HepG2 (cell line): Measurements from ENCODE around the gene FLOT2. TPM values are rescaled to one million over a fixed set of nuclear protein-coding genes. Genes with fewer than 3 reads are reported as not detected.

ENCODE experiments used
- ATAC-seq: fragments of 200-7000 bp; cut with Tn5 transposase; 3 replicates; pipeline ENCODE4 v1.9.1; 2020; ENCODE audit warnings: mild to moderate bottlenecking, moderate library complexity
- BruUV-seq: library from RNA; stranded (reverse); fragments of 400-500 nt; replicated peaks from 2 replicates; lab custom pipeline; 2021; lab: Mats Ljungman, UMichigan
- CTCF ChIA-PET: fragments of 300-600 bp; formaldehyde crosslinking; extraction: SDS; loops from one replicate; lab custom pipeline; 2021; ENCODE audit warnings: low total read pairs, inconsistent platforms, low intra/inter-chr PET ratio; lab: Yijun Ruan, JAX
- POLR2A ChIA-PET: fragments of 350-600 bp; sonication (Branson Sonifier 250); formaldehyde crosslinking; loops from one replicate; lab custom pipeline; 2020; ENCODE audit warnings: antibody characterized with exemption, inconsistent platforms; lab: Yijun Ruan, JAX
- DNase-seq: peaks from one replicate; pipeline ENCODE4 v3.0.0-alpha.2; 2015; ENCODE audit warnings: low spot score
- FAIRE-seq: peaks from 3 replicates; lab custom pipeline; 2011; peaks lifted over from hg19 to GRCh38; lab: Jason Lieb, UNC
- H2AFZ ChIP-seq: one replicate; pipeline ENCODE4 v1.6.1; 2011; ENCODE audit warnings: low read length, inconsistent platforms
- H3K27ac ChIP-seq: fragments of 300-600 bp; 3 replicates; pipeline ENCODE4 v1.8.0; 2011; ENCODE audit warnings: mixed run types, mild to moderate bottlenecking, mixed read lengths, low read length, inconsistent platforms; ENCODE audit not compliant: insufficient read depth; ENCODE audit errors: extremely low read length
- H3K27me3 ChIP-seq, 2 experiments: fragments of 200-600 bp in 1 of 2; 2 replicates in 1 of 2; 3 replicates in 1 of 2; pipeline versions ENCODE4 v1.6.0 to v1.8.0; 2011; ENCODE audit warnings: low read length in 2 of 2, mild to moderate bottlenecking in 2 of 2, moderate library complexity in 2 of 2, inconsistent platforms in 1 of 2; ENCODE audit not compliant: insufficient read depth in 2 of 2, control insufficient read depth in 1 of 2
- H3K36me3 ChIP-seq, 2 experiments: fragments of 200-600 bp in 1 of 2; replicated peaks in 1 of 2; 2 replicates in 1 of 2; 3 replicates in 1 of 2; pipeline versions ENCODE4 v1.5.1 to v1.8.0; 2011; ENCODE audit warnings: low read length in 2 of 2, inconsistent platforms in 1 of 2; ENCODE audit not compliant: insufficient read depth in 2 of 2, control insufficient read depth in 1 of 2
- H3K4me1 ChIP-seq: 2 replicates; pipeline ENCODE4 v1.5.1; 2012; ENCODE audit warnings: low read length, inconsistent platforms; ENCODE audit not compliant: insufficient read depth
- H3K4me2 ChIP-seq: 2 replicates; pipeline ENCODE4 v1.6.0; 2011; ENCODE audit warnings: low read depth, low read length, inconsistent platforms
- H3K4me3 ChIP-seq, 3 experiments: fragments of 200-600 bp in 1 of 3; sonication (generic), shearing (Covaris generic) in 1 of 3; replicated peaks in 1 of 3; 2 replicates each; pipeline ENCODE4 v1.5.1; 2011 to 2016; ENCODE audit warnings: low read length in 3 of 3, inconsistent platforms in 2 of 3, low read depth in 2 of 3, mild to moderate bottlenecking in 2 of 3, control low read depth in 1 of 3, mixed read lengths in 1 of 3; ENCODE audit not compliant: insufficient read depth in 1 of 3
- H3K79me2 ChIP-seq: one replicate; pipeline ENCODE4 v1.6.1; 2011; ENCODE audit warnings: low read length, inconsistent platforms; ENCODE audit not compliant: insufficient read depth
- H3K9ac ChIP-seq: 2 replicates; pipeline ENCODE4 v1.6.0; 2011; ENCODE audit warnings: mild to moderate bottlenecking, low read depth, low read length, inconsistent platforms; ENCODE audit not compliant: insufficient read depth
- H3K9me3 ChIP-seq: 2 replicates; pipeline ENCODE4 v1.5.1; 2012; ENCODE audit warnings: mild to moderate bottlenecking, low read length
- H4K20me1 ChIP-seq: 2 replicates; pipeline ENCODE4 v1.6.0; 2011; ENCODE audit warnings: inconsistent platforms, mild to moderate bottlenecking, low read length, moderate library complexity; ENCODE audit not compliant: insufficient read depth
- HNRNPH1 ChIP-seq: fragments of 200-400 bp; formaldehyde crosslinking; optimal IDR thresholded peaks from 2 replicates; pipeline ENCODE3; 2017; ENCODE audit warnings: mild to moderate bottlenecking, low read depth, low read length
- KDM3A ChIP-seq: IDR thresholded peaks from 2 replicates; pipeline ENCODE4 v1.6.1; 2018; ENCODE audit warnings: low read depth, missing compliant biosample characterization
- POLR2G ChIP-seq: fragments of 200-400 bp; formaldehyde crosslinking; IDR thresholded peaks from 2 replicates; pipeline ENCODE4 v1.6.1; 2018; ENCODE audit warnings: mild to moderate bottlenecking, low read depth, low read length, moderate library complexity
- SAP130 ChIP-seq: IDR thresholded peaks from 2 replicates; pipeline ENCODE4 v1.6.1; 2016; ENCODE audit warnings: low read depth
- STAG1 ChIP-seq: sonication (generic); formaldehyde crosslinking; IDR thresholded peaks from 2 replicates; pipeline ENCODE4 v1.4.0; 2020; ENCODE audit warnings: missing genetic modification reagents
- TFE3 ChIP-seq: IDR thresholded peaks from 2 replicates; pipeline ENCODE4 v1.6.1; 2016
- ZBTB33 ChIP-seq: sonication (generic); formaldehyde crosslinking; IDR thresholded peaks from 2 replicates; pipeline ENCODE4 v1.4.0; 2020; ENCODE audit warnings: missing genetic modification reagents
- ZGPAT ChIP-seq: IDR thresholded peaks from 2 replicates; pipeline ENCODE4 v1.6.1; 2016; ENCODE audit warnings: mild to moderate bottlenecking
- ZNF17 ChIP-seq: sonication (generic); formaldehyde crosslinking; IDR thresholded peaks from 2 replicates; pipeline ENCODE4 v1.5.0; 2020; ENCODE audit warnings: mild to moderate bottlenecking, missing genetic modification reagents
- ZNF543 ChIP-seq: sonication (generic); formaldehyde crosslinking; IDR thresholded peaks from 2 replicates; pipeline ENCODE4 v1.4.0; 2020; ENCODE audit warnings: mild to moderate bottlenecking, missing genetic modification reagents
- ZNF580 ChIP-seq: IDR thresholded peaks from 2 replicates; pipeline ENCODE4 v1.6.1; 2016; ENCODE audit warnings: low read depth, borderline replicate concordance
- ZNF598 ChIP-seq: sonication (generic); formaldehyde crosslinking; IDR thresholded peaks from 2 replicates; pipeline ENCODE4 v1.5.1; 2020; ENCODE audit warnings: mild to moderate bottlenecking, missing genetic modification reagents, borderline replicate concordance
- WGBS: methylation state at CpG from one replicate; pipeline ENCODE4 v1.1.6; 2017; ENCODE audit warnings: low lambda C conversion rate; 5-methylcytosine and 5-hydroxymethylcytosine counted together
- in situ Hi-C: cut with HindIII; loops from 2 replicates; pipeline ENCODE4 v1.10.0; 2017; ENCODE audit warnings: low pct_unique_long_range_greater_than_20kb; ENCODE audit not compliant: extremely low pct_ligation_motif_present
- intact Hi-C: fragments of 100-400 bp; cut with micrococcal nuclease; formaldehyde crosslinking; loops from one replicate; pipeline ENCODE4 v1.10.0; 2022; ENCODE audit not compliant: unreplicated experiment
- polyA plus RNA-seq, 8 experiments: library from polyadenylated mRNA; depleted of rRNA in 3 of 8; stranded (reverse) in 7 of 8; unstranded in 1 of 8; fragments of >200 nt; fragmentation: Illumina TruSeq in 4 of 8; extraction: Trizol in 4 of 8; gene quantifications; 2 replicates each; pipeline versions ENCODE4 v1.2.1 to v1.2.3, GENCODE V29; 2011 to 2016; ENCODE audit warnings: low read depth in 4 of 8, missing spikeins in 1 of 8, mixed read lengths in 1 of 8; ENCODE audit not compliant: insufficient read depth in 1 of 8
- total RNA-seq, 5 experiments: library from RNA; depleted of rRNA; stranded (reverse); fragments of >200 nt; fragmentation: Illumina TruSeq; extraction: Trizol; gene quantifications; 2 replicates each; pipeline ENCODE4 v1.2.3, GENCODE V29; 2016; ENCODE audit warnings: low read depth in 1 of 5
- TF ChIP-seq, protein P1 (sequence below): sonication (generic); formaldehyde crosslinking; IDR thresholded peaks from 2 replicates; pipeline ENCODE4 v1.5.0; 2020; ENCODE audit warnings: mild to moderate bottlenecking, missing genetic modification reagents, moderate library complexity
- TF ChIP-seq, protein P2 (sequence below), 2 experiments: fragments of 450-650 bp in 1 of 2; sonication (generic) in 1 of 2; formaldehyde crosslinking; IDR thresholded peaks; 2 replicates each; pipeline versions ENCODE4 v1.5.0 to v1.8.0; 2020 to 2022; ENCODE audit warnings: mild to moderate bottlenecking in 1 of 2, missing genetic modification reagents in 1 of 2

Gene FLOT2
- total and polyA plus RNA-seq, 2 of the 13 experiments (the other 11 are each of a cell fraction or from before 2014, with no cell fraction given): 54.3 to 54.5 TPM

GRCh38 chr17:28916302-28916934 is 18.9 kb upstream of the FLOT2 start:
- ChIA-PET CTCF (interaction anchor here (0.7 to 2.9 kb wide), 4 partner anchors 13 to 269 kb away, joined by 3 to 36 read pairs (median 6); partner anchors contain the start of genes DHRS13 and TLCD1), POLR2A (no interaction called here)
- Histone ChIP-seq H3K79me2 (no peaks in the 10 kb centered on the region), H3K4me3 (no peak overlapping the region), H3K9me3 (no peaks in the 10 kb centered on the region), H3K27me3 (no peaks in the 10 kb centered on the region), H3K36me3 (peaks cover 44 to 90% of the 10 kb centered on the region in 2 experiments), H2AFZ (no peak overlapping the region), H3K9ac (no peak overlapping the region), H3K4me2 (no peak overlapping the region), H3K4me1 (peaks cover 19% of the 10 kb centered on the region), H4K20me1 (no peaks in the 10 kb centered on the region; the same call in 1 of the 2 replicates), H3K27ac (no peak overlapping the region)
- DNase-seq: peak; percentile 38
- FAIRE-seq: peak; percentile 78
- in situ Hi-C loops (no loop called here), intact Hi-C loops (loop anchor here (2.0 kb wide), 2 partner anchors 14 to 154 kb away; partner anchors contain the start of gene DHRS13)
- 71% methylated on average over 6 of the region's 6 CpGs for WGBS
- no TSS peak for BruUV-seq
- peak; percentile 78 for ATAC-seq
- peak; percentile 75 for TF ChIP-seq STAG1
- TF ChIP-seq TFE3 (CRISPR knock-in tag): 0 out of 2 replicates have a peak, but pooled peaks have one; percentile 17
- TF ChIP-seq, protein P1, sequence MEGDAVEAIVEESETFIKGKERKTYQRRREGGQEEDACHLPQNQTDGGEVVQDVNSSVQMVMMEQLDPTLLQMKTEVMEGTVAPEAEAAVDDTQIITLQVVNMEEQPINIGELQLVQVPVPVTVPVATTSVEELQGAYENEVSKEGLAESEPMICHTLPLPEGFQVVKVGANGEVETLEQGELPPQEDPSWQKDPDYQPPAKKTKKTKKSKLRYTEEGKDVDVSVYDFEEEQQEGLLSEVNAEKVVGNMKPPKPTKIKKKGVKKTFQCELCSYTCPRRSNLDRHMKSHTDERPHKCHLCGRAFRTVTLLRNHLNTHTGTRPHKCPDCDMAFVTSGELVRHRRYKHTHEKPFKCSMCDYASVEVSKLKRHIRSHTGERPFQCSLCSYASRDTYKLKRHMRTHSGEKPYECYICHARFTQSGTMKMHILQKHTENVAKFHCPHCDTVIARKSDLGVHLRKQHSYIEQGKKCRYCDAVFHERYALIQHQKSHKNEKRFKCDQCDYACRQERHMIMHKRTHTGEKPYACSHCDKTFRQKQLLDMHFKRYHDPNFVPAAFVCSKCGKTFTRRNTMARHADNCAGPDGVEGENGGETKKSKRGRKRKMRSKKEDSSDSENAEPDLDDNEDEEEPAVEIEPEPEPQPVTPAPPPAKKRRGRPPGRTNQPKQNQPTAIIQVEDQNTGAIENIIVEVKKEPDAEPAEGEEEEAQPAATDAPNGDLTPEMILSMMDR (CRISPR knock-in tag): peak; percentile 79
- peak; percentile 40; the same call in 1 of the 2 replicates for TF ChIP-seq SAP130 (CRISPR knock-in tag)
- TF ChIP-seq HNRNPH1: no peak
- TF ChIP-seq ZNF543 (CRISPR knock-in tag): no peak
- TF ChIP-seq POLR2G: no peak
- TF ChIP-seq, protein P2, sequence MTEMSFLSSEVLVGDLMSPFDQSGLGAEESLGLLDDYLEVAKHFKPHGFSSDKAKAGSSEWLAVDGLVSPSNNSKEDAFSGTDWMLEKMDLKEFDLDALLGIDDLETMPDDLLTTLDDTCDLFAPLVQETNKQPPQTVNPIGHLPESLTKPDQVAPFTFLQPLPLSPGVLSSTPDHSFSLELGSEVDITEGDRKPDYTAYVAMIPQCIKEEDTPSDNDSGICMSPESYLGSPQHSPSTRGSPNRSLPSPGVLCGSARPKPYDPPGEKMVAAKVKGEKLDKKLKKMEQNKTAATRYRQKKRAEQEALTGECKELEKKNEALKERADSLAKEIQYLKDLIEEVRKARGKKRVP (CRISPR knock-in tag; IDR thresholded peaks at IDR 0.05): no peak
- 0 out of 2 replicates have a peak, but pooled peaks have one; percentile 42 for TF ChIP-seq KDM3A (CRISPR knock-in tag)
- 0 out of 2 replicates have a peak, but pooled peaks have one; percentile 40 for TF ChIP-seq ZNF598 (CRISPR knock-in tag)
- no peak for TF ChIP-seq ZNF17 (CRISPR knock-in tag)
- no peak for TF ChIP-seq ZNF580 (CRISPR knock-in tag)
- peak; percentile 95 for TF ChIP-seq ZBTB33
- 0 out of 2 replicates have a peak, but pooled peaks have one; percentile 18 for TF ChIP-seq ZGPAT (CRISPR knock-in tag)
